Activated CD8-positive, alpha-beta T cell treated with anti-CD3 and anti-CD28 coated beads for 36 hours (primary cell): ENCODE results near the gene AQP7. TPM values are rescaled to one million over a fixed set of nuclear protein-coding genes. Genes with fewer than 3 reads are reported as not detected.

Experiments
- ATAC-seq: fragments of 200-7000 bp; cut with Tn5 transposase; one replicate; pipeline ENCODE4 v1.10.0; 2021; ENCODE audit warnings: mild to moderate bottlenecking, moderate library complexity
- CTCF ChIA-PET: fragments of 350-600 bp; sonication (Branson Sonifier 250); formaldehyde crosslinking; loops from one replicate; lab custom pipeline; 2021; ENCODE audit warnings: antibody characterized with exemption; lab: Charles Lee
- POLR2A ChIA-PET: fragments of 350-600 bp; sonication (Branson Sonifier 250); formaldehyde crosslinking; loops from one replicate; lab custom pipeline; 2021; ENCODE audit warnings: antibody characterized with exemption; lab: Charles Lee
- DNase-seq: peaks from one replicate; pipeline ENCODE4 v3.0.0-alpha.2; 2020
- H3K27ac Mint-ChIP-seq: one replicate; pipeline ENCODE4 v1.8.0; 2021; ENCODE audit warnings: mild to moderate bottlenecking, mixed read lengths
- H3K27me3 Mint-ChIP-seq: one replicate; pipeline ENCODE4 v1.8.0; 2021; ENCODE audit warnings: mixed read lengths
- H3K36me3 Mint-ChIP-seq: one replicate; pipeline ENCODE4 v1.8.0; 2021; ENCODE audit warnings: low read depth, mixed read lengths
- H3K4me1 Mint-ChIP-seq: one replicate; pipeline ENCODE4 v1.8.0; 2021; ENCODE audit warnings: low read depth, mixed read lengths
- H3K4me3 Mint-ChIP-seq: one replicate; pipeline ENCODE4 v1.8.0; 2021; ENCODE audit warnings: mild to moderate bottlenecking, moderate library complexity, mixed read lengths
- H3K9me3 Mint-ChIP-seq: one replicate; pipeline ENCODE4 v1.8.0; 2021; ENCODE audit warnings: mixed read lengths
- CTCF ChIP-seq: fragments of 200-600 bp; IDR thresholded peaks from one replicate; pipeline ENCODE4 v1.8.0; 2022; ENCODE audit warnings: antibody characterized with exemption, mild to moderate bottlenecking
- intact Hi-C: fragments of 100-400 bp; cut with micrococcal nuclease; formaldehyde crosslinking; loops from one replicate; pipeline ENCODE4 v1.10.0; 2022
- total RNA-seq, 2 experiments: library from RNA; stranded (reverse); gene quantifications; one replicate each; pipeline ENCODE4 v1.2.3, GENCODE V29; 2021

The AQP7 gene
- total RNA-seq, 2 experiments from 2014 or later, result not detected

GRCh38 chr9:33414889-33415500 is 12.6 kb upstream of the AQP7 start:
- Mint-ChIP-seq H3K36me3 (no peaks in the 10 kb centered on the region), H3K27me3 (no peaks in the 10 kb centered on the region), H3K9me3 (no peaks in the 10 kb centered on the region), H3K27ac (peak overlapping the region; percentile 91), H3K4me1 (peaks cover 41% of the 10 kb centered on the region), H3K4me3 (peak overlapping the region; percentile 25)
- intact Hi-C loops, result loop anchor here (5.0 kb wide), 1 partner anchor 37 kb away; no protein-coding TSS in a partner anchor
- TF ChIP-seq CTCF, result no peak
- ChIA-PET CTCF (interaction anchor here (0.7 to 5.6 kb wide), 29 partner anchors 8 to 201 kb away, joined by 3 to 52 read pairs (median 7); partner anchors contain the start of genes ANKRD18B, AQP3, AQP7 and NFX1), POLR2A (interaction anchor here (0.6 to 1.4 kb wide), 8 partner anchors 33 to 150 kb away, joined by 3 to 11 read pairs (median 3); partner anchors contain the start of genes AQP3, BAG1 and CHMP5)
- DNase-seq (no peak), ATAC-seq (no peak)

- no peaks in the 10 kb centered on the region for H3K27me3 Mint-ChIP-seq
- ATAC-seq (no peak), DNase-seq (peak; percentile 19)
- peak overlapping the region; percentile 55 for H3K27ac Mint-ChIP-seq
- intact Hi-C loops, result no loop called here
- ChIA-PET CTCF (interaction anchor here (1.4 to 5.6 kb wide), 16 partner anchors 10 to 127 kb away, joined by 3 to 52 read pairs (median 22); partner anchors contain the start of genes AQP3, AQP7 and NOL6), POLR2A (interaction anchor here (0.6 to 1.3 kb wide), 3 partner anchors 39 to 44 kb away, joined by 3 to 4 read pairs (median 3); no protein-coding TSS in a partner anchor)
- no peak for TF ChIP-seq CTCF
- no peaks in the 10 kb centered on the region for H3K36me3 Mint-ChIP-seq
- H3K4me1 Mint-ChIP-seq, result peaks cover 41% of the 10 kb centered on the region
- no peak overlapping the region for H3K4me3 Mint-ChIP-seq
- no peaks in the 10 kb centered on the region for H3K9me3 Mint-ChIP-seq
Observed at GRCh38 chr9:33414268-33414667, 11.9 kb upstream of the AQP7 start.

- H3K36me3 Mint-ChIP-seq, result no peaks in the 10 kb centered on the region
- no peak for DNase-seq
- no peak overlapping the region for H3K4me3 Mint-ChIP-seq
- intact Hi-C loops, result no loop called here
- ChIA-PET POLR2A (interaction anchor here (1.3 kb wide), 1 partner anchor 39 kb away, joined by 3 read pairs; the partner anchor contains the start of gene AQP3), CTCF (interaction anchor here (1.1 to 1.8 kb wide), 2 partner anchors 40 to 44 kb away, joined by 3 to 5 read pairs; partner anchors contain the start of gene AQP3)
- no peaks in the 10 kb centered on the region for H3K4me1 Mint-ChIP-seq
- no peak overlapping the region for H3K27ac Mint-ChIP-seq
- no peaks in the 10 kb centered on the region for H3K27me3 Mint-ChIP-seq
- TF ChIP-seq CTCF, result no peak
- no peaks in the 10 kb centered on the region for H3K9me3 Mint-ChIP-seq
- no peak for ATAC-seq
Observed at GRCh38 chr9:33408087-33408486, 5.7 kb upstream of the AQP7 start.

GRCh38 chr9:33407061-33407460 is 4.7 kb upstream of the AQP7 start:
- H3K4me1 Mint-ChIP-seq, result no peaks in the 10 kb centered on the region
- POLR2A ChIA-PET, result interaction anchor here (1.3 kb wide), 1 partner anchor 40 kb away, joined by 3 read pairs; the partner anchor contains the start of gene AQP3
- TF ChIP-seq CTCF, result no peak
- no peak overlapping the region for H3K27ac Mint-ChIP-seq
- no peak for DNase-seq
- no peaks in the 10 kb centered on the region for H3K9me3 Mint-ChIP-seq
- H3K27me3 Mint-ChIP-seq, result no peaks in the 10 kb centered on the region
- no peak overlapping the region for H3K4me3 Mint-ChIP-seq
- ATAC-seq, result no peak
- intact Hi-C loops, result no loop called here
- H3K36me3 Mint-ChIP-seq, result no peaks in the 10 kb centered on the region
- CTCF ChIA-PET, result interaction anchor here (1.0 to 1.8 kb wide), 3 partner anchors 8 to 45 kb away, joined by 3 to 5 read pairs (median 3); partner anchors contain the start of gene AQP3
